NOMO-1 treated with DMSO at 0.1 percent for 48 hours (cell line): ENCODE results near the gene ADCY5.
A peak's percentile ranks its signal among the peaks of the same experiment; 100 is the strongest.

Experiments used
- DNase-seq: peaks from one replicate; lab custom pipeline; 2025; ENCODE audit not compliant: unreplicated experiment; lab: John Stamatoyannopoulos, UW

The ADCY5 gene

GRCh38 chr3:123310741-123311140, 138.1 kb downstream of the ADCY5 start:
- DNase-seq: no peak

GRCh38 chr3:123310186-123310585, 138.7 kb downstream of the ADCY5 start:
- no peak for DNase-seq

GRCh38 chr3:123307064-123307463, 141.8 kb downstream of the ADCY5 start:
- DNase-seq: no peak

- DNase-seq: no peak
These were observed 143.7 kb downstream of the ADCY5 start for GRCh38 chr3:123305192-123305591.

GRCh38 chr3:123303976-123304560, 144.8 kb downstream of the ADCY5 start:
- no peak for DNase-seq

- no peak for DNase-seq
These were observed 145.9 kb downstream of the ADCY5 start for GRCh38 chr3:123302961-123303360.

- DNase-seq: no peak
These were observed 147.3 kb downstream of the ADCY5 start for GRCh38 chr3:123301331-123302184.

GRCh38 chr3:123300583-123300982, 148.3 kb downstream of the ADCY5 start:
- DNase-seq: no peak

- no peak for DNase-seq
These were observed 148.8 kb downstream of the ADCY5 start for GRCh38 chr3:123300056-123300455.

GRCh38 chr3:123299581-123299980, 149.3 kb downstream of the ADCY5 start:
- DNase-seq: no peak

GRCh38 chr3:123298903-123299302, 150.0 kb downstream of the ADCY5 start:
- DNase-seq: peak; percentile 37

- no peak for DNase-seq
These were observed 151.3 kb downstream of the ADCY5 start for GRCh38 chr3:123297627-123297899.

- DNase-seq: no peak
These were observed 151.9 kb downstream of the ADCY5 start for GRCh38 chr3:123296836-123297626.

GRCh38 chr3:123296261-123296660, 152.6 kb downstream of the ADCY5 start:
- DNase-seq: no peak

- no peak for DNase-seq
These were observed 153.0 kb downstream of the ADCY5 start for GRCh38 chr3:123295901-123296250.

GRCh38 chr3:123295171-123295900, 153.6 kb downstream of the ADCY5 start:
- no peak for DNase-seq

- no peak for DNase-seq
These were observed 154.5 kb downstream of the ADCY5 start for GRCh38 chr3:123294296-123294938.

- DNase-seq: no peak
These were observed 156.3 kb downstream of the ADCY5 start for GRCh38 chr3:123292321-123293310.

- DNase-seq: no peak
These were observed 157.5 kb downstream of the ADCY5 start for GRCh38 chr3:123291404-123291803.

GRCh38 chr3:123290962-123291361, 157.9 kb downstream of the ADCY5 start:
- no peak for DNase-seq
